ENCODE data around the gene ARHGAP32.
"Not testable (repeated sequence)": the region's sequence is repeated elsewhere in the genome, so short reads cannot be mapped to it uniquely, and the experiment has no call there.

The ARHGAP32 gene

DNA sequence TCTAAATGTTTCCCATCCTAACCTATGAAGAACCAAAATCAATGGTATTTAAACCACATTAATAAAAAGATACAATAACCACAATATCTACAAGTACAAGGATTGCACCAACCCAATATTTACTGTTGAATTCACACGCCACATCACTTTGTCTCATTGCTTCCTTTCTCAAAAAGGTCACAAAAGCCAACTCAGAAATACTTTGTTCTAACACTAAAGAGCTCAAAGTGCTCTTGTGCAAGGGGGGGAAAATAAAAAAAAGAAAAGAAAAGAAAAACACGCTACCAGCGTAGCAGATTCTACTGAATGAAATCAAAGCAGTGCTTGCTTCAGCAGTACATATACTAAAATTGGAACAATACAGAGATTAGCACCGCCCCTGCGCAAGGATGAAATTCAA is 10.5 kb upstream of the ARHGAP32 start:
- DNase-seq (ENCODE audit: low spot score) = no peak

GRCh38 chr11:129195682-129196081 is 3.6 kb upstream of the ARHGAP32 start:
- DNase-seq (ENCODE audit: low spot score) = no peak

DNA sequence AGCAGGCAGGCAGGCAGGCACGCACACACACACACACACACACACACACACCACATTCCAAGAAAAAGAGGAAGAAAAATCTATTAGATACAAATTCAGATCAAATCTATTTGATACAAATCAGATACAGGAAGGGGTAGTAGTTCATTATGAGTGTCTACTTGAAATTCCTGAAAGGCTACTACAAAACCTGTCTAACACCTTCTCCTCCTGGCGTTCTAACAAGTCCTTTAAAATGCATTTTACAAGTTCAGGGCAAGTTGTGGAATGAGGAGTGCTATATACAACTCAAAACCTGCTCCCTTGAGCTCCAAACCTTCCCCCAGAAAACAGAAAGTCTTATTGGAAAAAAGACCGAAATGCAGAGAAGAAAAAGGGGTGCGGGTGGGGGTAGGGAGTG is 476 bp downstream of the ARHGAP32 start:
- no peak for DNase-seq (ENCODE audit: low spot score)

DNA sequence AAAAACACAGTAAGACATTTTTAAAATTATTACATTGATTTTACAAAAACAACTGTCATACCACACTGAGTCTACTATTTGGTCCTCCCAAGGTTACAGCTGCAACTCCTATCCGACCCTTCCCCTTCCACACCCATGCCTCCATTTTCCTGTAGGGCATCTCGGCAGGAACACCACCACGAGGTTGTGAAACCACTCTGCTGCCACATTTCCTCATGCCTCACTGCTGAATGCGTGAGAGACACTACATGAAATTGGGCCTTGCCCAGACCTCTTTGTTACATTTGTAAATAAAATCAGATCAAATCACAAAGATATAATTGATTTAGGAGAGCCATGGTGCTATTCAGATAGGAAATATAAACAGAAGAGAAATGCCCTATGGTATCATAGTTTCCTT is 2.0 kb downstream of the ARHGAP32 start:
- no peak for DNase-seq (ENCODE audit: low spot score)

DNA sequence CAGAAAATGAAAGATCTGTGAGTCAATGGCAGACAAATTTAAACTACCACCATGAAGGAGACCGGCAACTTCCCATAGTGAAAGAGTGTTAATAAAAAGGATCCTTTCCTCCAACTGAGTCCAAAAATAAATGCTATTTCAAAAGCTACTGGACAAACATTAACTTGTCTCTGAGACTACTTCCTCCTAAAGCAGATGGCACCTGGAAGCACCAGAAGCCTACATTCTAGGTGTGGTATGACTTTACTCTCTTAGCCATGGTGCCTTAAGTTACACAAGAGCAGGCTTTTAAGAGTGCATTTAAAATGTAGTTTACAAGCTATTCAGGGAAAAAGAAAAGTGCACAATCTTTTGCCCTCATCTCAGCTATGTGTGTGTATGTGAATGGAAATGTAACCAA is 2.5 kb downstream of the ARHGAP32 start:
- DNase-seq (ENCODE audit: low spot score) = no peak

DNA sequence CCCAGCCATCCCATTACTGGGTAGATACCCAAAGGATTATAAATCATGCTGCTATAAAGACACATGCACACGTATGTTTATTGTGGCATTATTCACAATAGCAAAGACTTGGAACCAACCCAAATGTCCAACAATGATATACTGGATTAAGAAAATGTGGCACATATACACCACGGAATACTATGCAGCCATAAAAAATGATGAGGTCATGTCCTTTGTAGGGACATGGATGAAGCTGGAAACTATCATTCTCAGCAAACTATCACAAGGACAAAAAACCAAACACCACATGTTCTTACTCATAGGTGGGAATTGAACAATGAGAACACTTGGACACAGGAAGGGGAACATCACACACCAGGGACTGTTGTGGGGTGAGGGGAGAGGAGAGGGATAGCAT is 7.0 kb downstream of the ARHGAP32 start:
- DNase-seq (ENCODE audit: low spot score) = not testable (repeated sequence)

GRCh38 chr11:129184581-129184980 is 7.5 kb downstream of the ARHGAP32 start:
- DNase-seq (ENCODE audit: low spot score) = no peak

DNA sequence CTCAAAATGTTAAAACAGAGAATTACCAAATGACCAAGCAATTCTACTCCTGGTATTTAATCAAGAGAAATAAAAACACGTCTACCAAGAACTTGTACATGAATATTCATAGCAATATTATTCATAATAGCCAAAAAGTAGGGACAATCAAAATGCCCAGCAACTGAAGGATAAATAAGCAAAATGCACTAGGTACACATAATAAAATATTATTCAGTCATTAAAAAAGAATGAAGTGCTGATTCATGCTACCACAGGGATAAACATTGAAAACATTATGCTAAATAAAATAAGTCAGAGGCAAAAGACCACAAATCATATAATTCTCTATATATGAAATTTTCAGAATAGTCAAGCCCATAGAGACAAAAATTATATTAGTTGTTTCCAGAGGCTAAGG is 24.8 kb downstream of the ARHGAP32 start:
- no peak for DNase-seq (ENCODE audit: low spot score)

GRCh38 chr11:129163714-129164164 is 28.4 kb downstream of the ARHGAP32 start:
- no peak for DNase-seq (ENCODE audit: low spot score)

- not testable (repeated sequence) for DNase-seq (ENCODE audit: low spot score)
Observed at GRCh38 chr11:129157080-129157479, 35.0 kb downstream of the ARHGAP32 start.

DNA sequence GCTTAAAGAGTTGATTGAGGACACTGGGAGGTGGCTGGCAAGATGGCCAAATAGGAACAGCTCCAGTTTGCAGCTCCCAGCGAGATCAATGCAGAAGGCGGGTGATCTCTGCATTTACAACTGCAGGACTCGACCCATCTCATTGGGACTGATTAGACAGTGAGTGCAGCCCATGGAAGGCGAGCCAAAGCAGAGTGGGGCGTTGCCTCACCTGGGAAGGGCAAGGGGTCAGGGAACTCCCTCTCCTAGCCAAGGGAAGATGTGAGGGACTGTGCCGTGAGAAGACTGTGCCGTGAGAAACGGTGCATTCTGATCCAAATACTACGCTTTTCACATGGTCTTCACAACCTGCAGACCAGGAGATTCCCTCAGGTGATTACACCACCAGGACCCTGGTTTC is 36.4 kb downstream of the ARHGAP32 start:
- DNase-seq (ENCODE audit: low spot score) = no peak

DNA sequence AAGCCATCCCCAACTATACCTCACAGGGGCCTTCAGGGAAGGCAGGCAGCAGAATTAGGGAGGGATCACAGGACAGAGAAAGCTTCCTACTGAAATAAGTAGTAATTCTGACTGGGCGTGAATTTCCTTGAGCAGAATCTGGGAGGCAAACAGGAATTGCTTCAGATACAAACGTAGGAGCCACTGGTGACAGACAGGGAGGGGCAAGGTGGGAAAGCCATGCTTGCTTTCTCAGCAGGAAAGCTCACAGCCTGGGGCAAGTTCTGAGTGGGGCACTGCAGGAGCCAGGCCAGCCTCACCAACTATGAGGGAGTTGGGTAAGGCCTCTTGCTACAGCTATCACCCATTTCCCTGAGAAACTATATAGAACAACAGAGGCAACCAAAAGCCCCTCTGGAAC is 43.6 kb downstream of the ARHGAP32 start:
- DNase-seq (ENCODE audit: low spot score) = no peak

DNA sequence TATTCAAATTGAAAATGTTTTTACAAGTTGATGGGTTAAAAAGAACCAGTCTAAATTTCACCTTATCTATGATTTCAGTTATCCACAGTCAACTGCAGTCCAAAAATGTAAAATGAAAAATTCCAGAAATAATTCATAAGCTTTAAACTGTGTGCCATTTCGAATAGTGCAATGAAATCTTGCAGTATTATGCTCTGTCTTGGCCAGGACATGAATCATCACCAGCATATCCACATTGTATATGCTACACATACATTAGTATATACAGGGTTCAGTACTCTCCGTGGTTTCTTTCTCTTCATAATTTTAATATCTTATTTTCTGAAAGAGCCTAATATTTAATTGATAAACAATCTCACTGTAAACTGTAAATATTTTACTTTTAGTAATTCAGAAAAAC is 45.9 kb downstream of the ARHGAP32 start:
- no peak for DNase-seq (ENCODE audit: low spot score)

GRCh38 chr11:129145276-129145675 is 46.8 kb downstream of the ARHGAP32 start:
- no peak for DNase-seq (ENCODE audit: low spot score)

- no peak for DNase-seq (ENCODE audit: low spot score)
Observed at GRCh38 chr11:129144256-129144655, 47.9 kb downstream of the ARHGAP32 start.

DNA sequence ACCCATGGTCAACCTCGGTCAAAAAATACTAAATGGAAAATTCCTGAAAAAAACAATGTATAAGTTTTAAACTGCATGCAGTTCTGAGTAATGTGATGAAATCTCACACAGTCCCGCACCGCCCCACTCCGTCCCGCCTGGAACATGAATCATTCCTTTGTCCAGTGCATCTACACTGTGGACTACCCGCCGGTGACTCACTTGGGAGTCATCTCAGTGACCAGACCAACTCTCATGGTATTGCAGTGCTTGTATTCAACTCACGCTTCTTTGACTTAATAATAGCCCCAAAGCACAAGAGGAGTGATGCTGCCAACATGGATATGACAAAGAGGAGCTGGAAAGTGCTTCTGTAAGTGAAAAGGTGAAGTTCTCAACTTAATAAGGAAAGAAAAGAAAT is 48.8 kb downstream of the ARHGAP32 start:
- DNase-seq (ENCODE audit: low spot score) = peak; percentile 67

GRCh38 chr11:129141748-129142523 is 50.2 kb downstream of the ARHGAP32 start:
- DNase-seq (ENCODE audit: low spot score) = no peak

GRCh38 chr11:129131316-129131715 is 60.8 kb downstream of the ARHGAP32 start:
- DNase-seq (ENCODE audit: low spot score) = no peak

DNA sequence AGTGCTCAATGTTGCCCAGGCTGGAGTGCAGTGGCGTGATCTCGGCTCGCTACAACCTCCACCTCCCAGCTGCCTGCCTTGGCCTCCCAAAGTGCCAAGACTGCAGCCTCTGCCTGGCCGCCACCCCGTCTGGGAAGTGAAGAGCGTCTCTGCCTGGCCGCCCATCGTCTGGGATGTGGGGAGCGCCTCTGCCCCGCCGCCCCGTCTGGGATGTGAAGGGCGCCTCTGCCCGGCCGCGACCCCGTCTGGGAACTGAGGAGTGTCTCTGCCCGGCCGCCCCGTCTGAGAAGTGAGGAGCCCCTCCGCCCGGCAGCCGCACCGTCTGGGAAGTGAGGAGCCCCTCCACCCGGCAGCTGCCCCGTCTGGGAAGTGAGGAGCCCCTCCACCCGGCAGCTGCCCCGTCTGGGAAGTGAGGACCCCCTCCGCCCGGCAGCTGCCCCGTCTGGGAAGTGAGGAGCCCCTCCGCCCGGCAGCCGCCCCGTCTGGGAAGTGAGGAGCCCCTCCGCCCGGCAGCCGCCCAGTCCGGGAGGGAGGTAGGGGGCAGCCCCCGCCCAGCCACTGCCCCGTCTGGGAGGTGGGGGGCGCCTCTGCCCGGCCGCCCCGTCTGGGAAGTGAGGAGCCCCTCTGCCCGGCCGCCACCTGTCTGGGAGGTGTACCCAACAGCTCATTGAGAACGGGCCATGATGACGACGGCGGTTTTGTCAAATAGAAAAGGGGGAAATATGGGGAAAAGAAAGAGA is 63.1 kb downstream of the ARHGAP32 start:
- DNase-seq (ENCODE audit: low spot score) = not testable (repeated sequence)

DNA sequence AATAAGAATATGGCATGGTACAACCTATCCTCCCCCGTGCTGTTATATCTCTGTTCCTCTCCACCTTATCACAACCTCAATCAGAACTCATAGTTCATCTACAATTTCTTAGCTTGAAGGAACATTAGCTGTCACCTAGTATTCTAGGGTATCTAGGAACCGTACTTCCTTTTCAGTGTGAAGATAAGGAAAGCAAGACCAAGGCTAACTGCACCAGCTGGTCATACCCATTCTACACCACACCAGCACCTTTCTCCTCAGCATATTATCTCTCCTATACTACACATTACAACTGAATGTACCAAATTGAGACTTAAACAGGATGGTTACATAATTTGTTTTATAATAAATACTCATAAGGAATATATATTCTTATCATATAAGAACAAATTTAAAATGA is 73.1 kb downstream of the ARHGAP32 start:
- no peak for DNase-seq (ENCODE audit: low spot score)

DNA sequence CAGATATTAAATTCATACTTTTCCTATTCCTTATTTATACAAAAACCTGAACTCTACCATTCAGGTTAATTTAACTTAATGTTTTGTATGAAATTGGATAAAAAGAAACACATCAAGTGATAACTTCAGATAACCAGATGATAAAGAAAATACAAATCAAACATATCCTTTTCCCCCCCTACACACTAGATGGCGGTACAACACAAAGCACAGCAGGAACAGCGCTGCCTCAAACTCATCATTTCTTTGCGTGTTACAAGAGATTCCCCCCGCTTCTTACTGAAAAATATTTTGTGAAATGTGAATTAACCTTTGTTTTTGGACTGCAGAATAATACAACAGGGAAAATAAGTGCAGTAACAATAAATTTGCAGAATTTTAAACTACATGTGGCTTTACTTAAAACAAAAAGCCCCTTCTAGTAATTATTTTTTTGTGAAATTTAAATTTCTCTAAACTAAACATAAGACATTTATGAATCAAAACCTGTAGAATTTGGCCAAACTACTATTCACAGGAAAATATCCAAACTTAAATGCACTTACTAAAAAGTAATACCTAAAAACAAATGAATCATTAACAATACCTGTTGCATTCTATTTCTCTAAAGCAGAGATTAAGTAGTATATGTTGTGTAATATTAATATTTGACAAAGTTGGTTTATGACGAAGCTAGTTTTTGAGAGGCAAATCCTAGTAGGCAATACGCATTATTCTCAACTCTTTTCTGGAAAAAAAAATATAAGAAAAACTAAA is 74.4 kb downstream of the ARHGAP32 start:
- DNase-seq (ENCODE audit: low spot score) = peak; percentile 85
